ENCODE data around the gene MRPL54.

DNA sequence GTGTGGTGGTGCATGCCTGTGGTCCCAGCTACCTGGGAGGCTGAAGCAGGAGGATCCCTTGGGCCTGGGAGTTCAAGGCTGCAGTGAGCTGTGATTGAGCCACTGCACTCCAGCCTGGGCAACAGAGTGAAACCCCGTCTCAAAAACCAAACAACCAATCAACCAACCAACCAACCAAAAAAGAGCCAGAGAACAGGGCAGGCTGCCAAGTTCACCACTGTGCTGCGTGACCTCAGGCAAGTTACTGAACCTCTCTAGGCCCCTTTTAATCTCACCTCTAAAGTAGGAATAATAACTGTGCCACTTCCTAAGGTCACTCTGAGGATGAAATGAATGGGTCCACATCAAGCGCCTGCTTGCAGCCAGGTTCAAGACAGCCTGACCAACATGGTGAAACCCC is 37.4 kb upstream of the MRPL54 start:
- TF ChIP-seq POLR2AphosphoS5 (IDR thresholded peaks at IDR 0.05; ENCODE audit: low read depth) (no peak), REST (IDR thresholded peaks at IDR 0.05; ENCODE audit: insufficient replicate concordance, low read depth) (no peak)

All from HL-60 (cell line).